WTC11 (cell line): ENCODE measurements around the gene SRCIN1.

Source experiments
- CBFB ChIP-seq: sonication (generic); formaldehyde crosslinking; IDR thresholded peaks from 2 replicates; pipeline ENCODE4 v1.8.1; 2022; ENCODE audit warnings: mild to moderate bottlenecking, low read depth, missing genetic modification reagents
- FOXK1 ChIP-seq: sonication (generic); formaldehyde crosslinking; IDR thresholded peaks from 2 replicates; pipeline ENCODE4 v1.8.0; 2022; ENCODE audit warnings: mild to moderate bottlenecking, moderate library complexity, missing genetic modification reagents
- GABPB1 ChIP-seq: sonication (generic); formaldehyde crosslinking; IDR thresholded peaks from 2 replicates; pipeline ENCODE4 v1.8.1; 2023; ENCODE audit warnings: mild to moderate bottlenecking, missing genetic modification reagents
- MYBL2 ChIP-seq: sonication (generic); formaldehyde crosslinking; IDR thresholded peaks from 2 replicates; pipeline ENCODE4 v1.8.1; 2023; ENCODE audit warnings: mild to moderate bottlenecking, moderate library complexity, missing genetic modification reagents
- NR2C2 ChIP-seq: sonication (generic); formaldehyde crosslinking; IDR thresholded peaks from 2 replicates; pipeline ENCODE4 v1.8.0; 2022; ENCODE audit warnings: mild to moderate bottlenecking, missing genetic modification reagents
- SP1 ChIP-seq: sonication (generic); formaldehyde crosslinking; conservative IDR thresholded peaks from 2 replicates; pipeline ENCODE4 v1.8.1; 2022; ENCODE audit warnings: missing genetic modification reagents
- ZNF121 ChIP-seq: sonication (generic); formaldehyde crosslinking; IDR thresholded peaks from 2 replicates; pipeline ENCODE4 v1.8.0; 2023; ENCODE audit warnings: missing genetic modification reagents
- TF ChIP-seq, protein P1 (sequence below): sonication (generic); formaldehyde crosslinking; IDR thresholded peaks from 2 replicates; pipeline ENCODE4 v1.8.0; 2022; ENCODE audit warnings: mild to moderate bottlenecking, missing genetic modification reagents
- TF ChIP-seq, protein P2 (sequence below): fragments of 200-600 bp; IDR thresholded peaks from 2 replicates; pipeline ENCODE4 v1.8.0; 2022; ENCODE audit warnings: antibody characterized with exemption
- TF ChIP-seq, protein P3 (sequence below): sonication (generic); formaldehyde crosslinking; IDR thresholded peaks from 2 replicates; pipeline ENCODE4 v1.8.1; 2022; ENCODE audit warnings: low read depth, mild to moderate bottlenecking, moderate library complexity, missing genetic modification reagents, borderline replicate concordance
- TF ChIP-seq, protein P4 (sequence below): sonication (generic); formaldehyde crosslinking; IDR thresholded peaks from 2 replicates; pipeline ENCODE4 v1.8.1; 2022; ENCODE audit warnings: low read depth, missing genetic modification reagents, borderline replicate concordance

DNA sequence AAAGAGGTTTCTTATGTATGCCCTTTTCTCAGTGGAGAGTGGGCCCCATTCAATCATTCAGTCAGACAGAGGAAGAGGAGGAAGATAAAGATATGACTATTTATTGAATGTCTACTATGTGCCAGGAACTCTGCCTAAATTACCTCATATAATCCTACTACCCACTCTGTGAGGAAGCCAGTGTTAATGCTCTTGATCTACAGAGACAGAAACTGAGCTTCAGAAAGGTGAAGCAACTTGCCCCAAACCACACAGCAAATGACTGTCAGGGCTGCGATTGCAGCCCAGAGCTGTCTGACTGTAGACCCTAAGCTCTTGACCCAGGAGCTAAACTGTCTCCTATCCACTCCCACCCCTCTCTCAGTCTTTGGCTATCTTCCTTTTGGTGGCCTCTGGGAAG is 8.4 kb downstream of the SRCIN1 start:
- TF ChIP-seq, protein P1, sequence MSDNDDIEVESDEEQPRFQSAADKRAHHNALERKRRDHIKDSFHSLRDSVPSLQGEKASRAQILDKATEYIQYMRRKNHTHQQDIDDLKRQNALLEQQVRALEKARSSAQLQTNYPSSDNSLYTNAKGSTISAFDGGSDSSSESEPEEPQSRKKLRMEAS (CRISPR knock-in tag) = no peak
- TF ChIP-seq MYBL2 (CRISPR knock-in tag) (no peak), ZNF121 (CRISPR knock-in tag) (no peak), GABPB1 (no peak), CBFB (CRISPR knock-in tag) (no peak), NR2C2 (no peak), SP1 (CRISPR knock-in tag) (no peak), FOXK1 (CRISPR knock-in tag) (no peak)
- TF ChIP-seq, protein P2, sequence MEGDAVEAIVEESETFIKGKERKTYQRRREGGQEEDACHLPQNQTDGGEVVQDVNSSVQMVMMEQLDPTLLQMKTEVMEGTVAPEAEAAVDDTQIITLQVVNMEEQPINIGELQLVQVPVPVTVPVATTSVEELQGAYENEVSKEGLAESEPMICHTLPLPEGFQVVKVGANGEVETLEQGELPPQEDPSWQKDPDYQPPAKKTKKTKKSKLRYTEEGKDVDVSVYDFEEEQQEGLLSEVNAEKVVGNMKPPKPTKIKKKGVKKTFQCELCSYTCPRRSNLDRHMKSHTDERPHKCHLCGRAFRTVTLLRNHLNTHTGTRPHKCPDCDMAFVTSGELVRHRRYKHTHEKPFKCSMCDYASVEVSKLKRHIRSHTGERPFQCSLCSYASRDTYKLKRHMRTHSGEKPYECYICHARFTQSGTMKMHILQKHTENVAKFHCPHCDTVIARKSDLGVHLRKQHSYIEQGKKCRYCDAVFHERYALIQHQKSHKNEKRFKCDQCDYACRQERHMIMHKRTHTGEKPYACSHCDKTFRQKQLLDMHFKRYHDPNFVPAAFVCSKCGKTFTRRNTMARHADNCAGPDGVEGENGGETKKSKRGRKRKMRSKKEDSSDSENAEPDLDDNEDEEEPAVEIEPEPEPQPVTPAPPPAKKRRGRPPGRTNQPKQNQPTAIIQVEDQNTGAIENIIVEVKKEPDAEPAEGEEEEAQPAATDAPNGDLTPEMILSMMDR = no peak
- TF ChIP-seq, protein P3, sequence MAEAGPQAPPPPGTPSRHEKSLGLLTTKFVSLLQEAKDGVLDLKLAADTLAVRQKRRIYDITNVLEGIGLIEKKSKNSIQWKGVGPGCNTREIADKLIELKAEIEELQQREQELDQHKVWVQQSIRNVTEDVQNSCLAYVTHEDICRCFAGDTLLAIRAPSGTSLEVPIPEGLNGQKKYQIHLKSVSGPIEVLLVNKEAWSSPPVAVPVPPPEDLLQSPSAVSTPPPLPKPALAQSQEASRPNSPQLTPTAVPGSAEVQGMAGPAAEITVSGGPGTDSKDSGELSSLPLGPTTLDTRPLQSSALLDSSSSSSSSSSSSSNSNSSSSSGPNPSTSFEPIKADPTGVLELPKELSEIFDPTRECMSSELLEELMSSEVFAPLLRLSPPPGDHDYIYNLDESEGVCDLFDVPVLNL = no peak
- TF ChIP-seq, protein P4, sequence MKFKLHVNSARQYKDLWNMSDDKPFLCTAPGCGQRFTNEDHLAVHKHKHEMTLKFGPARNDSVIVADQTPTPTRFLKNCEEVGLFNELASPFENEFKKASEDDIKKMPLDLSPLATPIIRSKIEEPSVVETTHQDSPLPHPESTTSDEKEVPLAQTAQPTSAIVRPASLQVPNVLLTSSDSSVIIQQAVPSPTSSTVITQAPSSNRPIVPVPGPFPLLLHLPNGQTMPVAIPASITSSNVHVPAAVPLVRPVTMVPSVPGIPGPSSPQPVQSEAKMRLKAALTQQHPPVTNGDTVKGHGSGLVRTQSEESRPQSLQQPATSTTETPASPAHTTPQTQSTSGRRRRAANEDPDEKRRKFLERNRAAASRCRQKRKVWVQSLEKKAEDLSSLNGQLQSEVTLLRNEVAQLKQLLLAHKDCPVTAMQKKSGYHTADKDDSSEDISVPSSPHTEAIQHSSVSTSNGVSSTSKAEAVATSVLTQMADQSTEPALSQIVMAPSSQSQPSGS (CRISPR knock-in tag) = no peak
